GM12874 (cell line): ENCODE data around the gene FFAR2.

Experiments used
- TF ChIP-seq, protein P1 (sequence below): IDR thresholded peaks from 2 replicates; pipeline ENCODE4 v1.5.1; 2011; ENCODE audit warnings: low read depth, mild to moderate bottlenecking, control low read depth, low read length, moderate library complexity; ENCODE audit not compliant: insufficient read depth

The FFAR2 gene

DNA sequence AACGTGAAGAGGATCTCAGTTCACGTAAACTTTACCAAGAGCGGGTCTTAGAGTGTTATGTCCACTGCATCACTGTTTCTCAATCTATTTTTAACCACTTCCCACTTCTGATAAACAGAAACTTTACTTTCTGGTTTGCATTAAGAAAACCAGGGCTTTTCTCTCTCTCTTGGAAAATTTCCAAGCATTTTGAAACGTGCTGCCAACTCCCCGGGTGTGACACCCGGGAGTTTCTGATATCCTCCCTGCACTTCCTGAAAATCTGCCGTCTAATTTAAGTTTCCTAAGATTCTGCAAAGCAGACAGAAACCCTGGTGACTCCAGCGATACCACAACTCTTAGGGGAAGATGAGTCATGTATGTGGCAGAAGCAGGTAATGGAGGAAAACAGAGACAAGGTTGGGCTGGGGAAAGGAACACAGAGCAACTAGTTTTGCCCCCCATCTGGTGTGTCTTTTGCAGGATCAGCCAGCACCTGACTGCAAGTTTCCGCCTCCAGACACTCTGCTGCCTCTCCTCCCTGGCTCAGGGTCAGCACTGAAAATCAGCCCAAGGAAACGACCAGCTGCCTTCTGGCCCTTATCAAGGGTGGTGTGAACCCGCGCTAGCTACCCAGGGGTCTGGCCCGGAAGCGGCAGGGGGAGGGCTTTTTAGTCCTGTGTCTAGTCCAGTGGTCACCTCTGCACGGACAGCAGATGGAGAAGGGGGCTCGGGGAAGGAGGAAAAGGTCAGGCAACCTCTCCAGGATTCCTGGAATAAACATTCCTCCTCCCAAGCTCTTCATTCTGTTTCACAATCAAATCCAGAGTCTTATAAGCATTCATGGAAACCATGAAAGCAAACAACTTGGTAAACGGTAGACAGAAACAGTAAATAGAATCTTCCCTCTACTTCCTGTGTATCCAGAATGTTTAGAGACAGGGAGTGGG is 11.3 kb upstream of the FFAR2 start:
- TF ChIP-seq, protein P1, sequence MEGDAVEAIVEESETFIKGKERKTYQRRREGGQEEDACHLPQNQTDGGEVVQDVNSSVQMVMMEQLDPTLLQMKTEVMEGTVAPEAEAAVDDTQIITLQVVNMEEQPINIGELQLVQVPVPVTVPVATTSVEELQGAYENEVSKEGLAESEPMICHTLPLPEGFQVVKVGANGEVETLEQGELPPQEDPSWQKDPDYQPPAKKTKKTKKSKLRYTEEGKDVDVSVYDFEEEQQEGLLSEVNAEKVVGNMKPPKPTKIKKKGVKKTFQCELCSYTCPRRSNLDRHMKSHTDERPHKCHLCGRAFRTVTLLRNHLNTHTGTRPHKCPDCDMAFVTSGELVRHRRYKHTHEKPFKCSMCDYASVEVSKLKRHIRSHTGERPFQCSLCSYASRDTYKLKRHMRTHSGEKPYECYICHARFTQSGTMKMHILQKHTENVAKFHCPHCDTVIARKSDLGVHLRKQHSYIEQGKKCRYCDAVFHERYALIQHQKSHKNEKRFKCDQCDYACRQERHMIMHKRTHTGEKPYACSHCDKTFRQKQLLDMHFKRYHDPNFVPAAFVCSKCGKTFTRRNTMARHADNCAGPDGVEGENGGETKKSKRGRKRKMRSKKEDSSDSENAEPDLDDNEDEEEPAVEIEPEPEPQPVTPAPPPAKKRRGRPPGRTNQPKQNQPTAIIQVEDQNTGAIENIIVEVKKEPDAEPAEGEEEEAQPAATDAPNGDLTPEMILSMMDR, result no peak

DNA sequence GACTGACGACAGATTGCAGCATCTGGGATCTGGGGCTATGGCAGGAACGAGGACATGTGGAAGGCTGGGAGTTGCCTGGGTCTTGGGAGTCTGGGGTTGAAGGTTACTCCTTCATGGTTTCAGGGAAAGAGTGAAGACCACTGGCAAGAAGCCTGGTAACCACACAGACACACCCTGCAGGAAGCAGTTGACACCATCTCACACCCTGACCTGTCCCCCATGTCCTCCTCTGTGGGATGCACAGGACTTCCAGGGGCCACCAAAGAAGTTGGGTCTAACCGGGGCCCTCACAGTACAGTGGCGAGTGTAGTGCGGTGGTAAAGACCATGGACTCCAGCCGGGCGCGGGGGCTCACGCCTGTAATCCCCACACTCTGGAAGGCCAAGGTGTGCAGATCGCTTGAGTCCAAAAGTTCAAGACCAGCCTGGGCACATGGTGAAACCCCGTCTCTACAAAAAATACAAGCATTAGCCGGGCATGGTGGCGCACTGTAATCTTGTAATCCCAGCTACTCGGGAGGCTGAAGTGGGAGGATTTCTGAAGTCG is 10.6 kb upstream of the FFAR2 start:
- TF ChIP-seq, protein P1, result no peak

GRCh38 chr19:35438096-35438495 is 10.0 kb upstream of the FFAR2 start:
- TF ChIP-seq, protein P1, result no peak

DNA sequence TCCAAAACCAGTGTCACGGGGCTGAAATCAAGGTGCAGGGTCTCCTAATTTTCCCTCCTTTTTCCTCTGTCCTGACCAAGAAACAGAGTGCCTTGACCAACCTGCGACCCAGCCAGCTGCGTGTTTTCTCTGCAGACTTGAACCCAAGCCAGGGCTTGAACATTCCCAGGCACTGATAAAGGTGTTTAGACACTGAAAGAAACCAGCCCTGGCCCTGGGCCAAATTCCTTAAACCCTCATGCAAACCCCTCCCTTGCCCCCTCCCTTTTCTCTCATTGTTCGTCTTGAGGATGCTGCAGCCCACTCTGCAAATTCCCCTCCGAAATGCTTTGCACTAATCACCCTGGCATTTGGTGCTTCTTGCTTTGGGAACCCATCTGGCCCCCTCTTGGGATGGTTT is 9.5 kb upstream of the FFAR2 start:
- TF ChIP-seq, protein P1, result no peak

DNA sequence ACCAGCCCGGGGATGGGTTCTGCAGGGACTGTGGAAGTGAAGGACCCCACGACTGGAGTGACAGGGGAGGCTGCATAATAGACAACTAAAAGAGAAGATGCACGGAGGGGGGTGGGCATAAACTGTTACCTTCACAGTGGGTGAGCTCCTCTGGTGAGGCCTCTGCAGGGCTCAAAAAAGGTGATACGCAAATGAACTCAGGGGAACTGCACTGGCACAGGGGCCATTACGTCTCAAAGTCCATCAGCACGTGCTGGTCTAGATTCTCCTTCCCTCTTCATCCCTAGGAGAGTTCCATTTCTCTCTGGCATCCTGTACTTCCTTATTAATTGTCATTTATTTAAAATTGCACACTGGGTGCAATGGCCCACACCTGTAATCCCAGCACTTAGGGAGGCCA is 8.1 kb upstream of the FFAR2 start:
- TF ChIP-seq, protein P1, result no peak

GRCh38 chr19:35442091-35442490 is 6.0 kb upstream of the FFAR2 start:
- TF ChIP-seq, protein P1, result no peak

GRCh38 chr19:35444735-35445134 is 3.3 kb upstream of the FFAR2 start:
- TF ChIP-seq, protein P1, result no peak
